Renal cortex interstitium (tissue), 11 donors: ENCODE results near the gene PHACTR2. TPM values are rescaled to one million over a fixed set of nuclear protein-coding genes. Genes with fewer than 3 reads are reported as not detected.

Experiments used
- DNase-seq, 11 donors: peaks; one replicate each; pipeline ENCODE4 v3.0.0-alpha.2; 2013; ENCODE audit warnings: low read depth in 9 of 11, low spot score in 4 of 11; ENCODE audit errors: extremely low read depth in 1 of 11
- polyA plus RNA-seq, 3 donors: library from polyadenylated mRNA; unstranded; fragments of 120-200 nt; gene quantifications; one replicate each; pipeline ENCODE4 v1.2.1, GENCODE V29; 2013; ENCODE audit not compliant: insufficient read length in 3 of 3

PHACTR2 gene
- polyA plus RNA-seq, 3 donors: 31.0 to 36.4 (median 31.3) TPM

GRCh38 chr6:143747347-143747842, 69.6 kb downstream of the PHACTR2 start:
- no peak for DNase-seq

- DNase-seq: no peak
Observed at GRCh38 chr6:143749891-143750290, 72.1 kb downstream of the PHACTR2 start.

- DNase-seq: no peak
Observed at GRCh38 chr6:143750877-143751276, 73.1 kb downstream of the PHACTR2 start.

GRCh38 chr6:143752459-143752858, 74.7 kb downstream of the PHACTR2 start:
- DNase-seq: no peak

- DNase-seq: no peak
Observed at GRCh38 chr6:143753678-143754077, 75.9 kb downstream of the PHACTR2 start.

DNA sequence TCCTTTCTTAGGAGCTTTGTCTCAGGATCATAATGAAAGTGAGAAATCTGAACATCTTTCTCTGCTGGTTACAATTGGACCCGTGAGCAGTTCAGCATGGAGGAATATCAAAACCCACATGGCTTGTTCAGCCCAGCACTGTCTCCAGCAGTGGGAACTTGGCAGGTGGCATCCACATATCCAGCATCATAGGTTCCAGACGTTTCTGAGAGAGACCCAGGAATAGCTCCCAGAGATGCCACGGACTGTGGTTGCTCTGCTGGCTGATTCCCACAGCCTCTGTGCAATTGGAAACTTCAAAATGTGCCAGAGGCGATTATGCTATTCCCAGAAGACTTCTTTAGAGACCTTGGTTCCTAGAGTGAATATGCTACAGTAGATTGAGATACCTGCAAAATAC, 76.4 kb downstream of the PHACTR2 start:
- DNase-seq: no peak

- DNase-seq: no peak
Observed at GRCh38 chr6:143755301-143755744, 77.6 kb downstream of the PHACTR2 start.

DNA sequence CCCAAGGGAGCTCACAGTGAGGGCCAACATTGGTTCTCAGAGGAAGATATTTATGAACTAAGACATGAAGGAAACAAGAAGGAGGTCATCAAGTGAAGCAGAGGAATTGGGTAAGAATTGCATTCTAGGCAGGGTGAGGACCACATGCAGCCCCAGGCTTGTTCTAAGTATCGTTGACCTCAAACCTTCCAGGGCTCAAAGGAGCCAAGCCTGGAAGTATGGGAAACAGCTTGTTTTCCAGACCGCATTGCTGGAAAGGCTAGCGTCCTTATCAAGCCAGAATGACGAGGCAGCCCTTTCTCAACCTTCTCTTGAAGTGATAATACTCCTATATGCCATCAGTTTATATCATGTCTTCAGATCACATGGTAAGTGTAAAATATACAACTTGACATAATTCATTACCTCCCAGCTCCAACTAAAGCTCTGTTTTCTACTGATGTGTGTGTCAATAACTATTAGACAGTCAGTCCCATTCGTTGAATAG, 79.6 kb downstream of the PHACTR2 start:
- DNase-seq: no peak

GRCh38 chr6:143758551-143758950, 80.8 kb downstream of the PHACTR2 start:
- DNase-seq: no peak

- DNase-seq: no peak
Observed at GRCh38 chr6:143759666-143760065, 81.9 kb downstream of the PHACTR2 start.

DNA sequence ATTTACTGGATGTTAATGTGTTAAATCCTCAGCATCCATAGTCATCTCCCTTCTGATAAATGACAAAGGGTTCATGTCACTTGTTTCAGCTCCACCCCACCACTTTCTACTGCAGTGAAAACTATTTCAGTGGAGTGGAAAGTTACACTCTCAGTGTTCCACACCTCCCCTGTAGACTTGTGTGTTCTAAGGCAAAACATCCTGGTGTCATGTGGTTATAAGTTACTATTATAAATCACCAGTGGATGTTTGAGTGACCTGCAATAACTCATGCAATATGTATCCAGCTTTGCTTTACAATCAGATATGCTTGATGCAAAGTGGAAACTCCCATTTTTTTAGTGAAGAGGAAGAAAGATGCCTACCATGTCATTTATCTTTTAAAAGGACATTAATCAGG, 83.3 kb downstream of the PHACTR2 start:
- no peak for DNase-seq

GRCh38 chr6:143762126-143762525, 84.4 kb downstream of the PHACTR2 start:
- no peak for DNase-seq

- DNase-seq: no peak
Observed at GRCh38 chr6:143765422-143766184, 87.8 kb downstream of the PHACTR2 start.

DNA sequence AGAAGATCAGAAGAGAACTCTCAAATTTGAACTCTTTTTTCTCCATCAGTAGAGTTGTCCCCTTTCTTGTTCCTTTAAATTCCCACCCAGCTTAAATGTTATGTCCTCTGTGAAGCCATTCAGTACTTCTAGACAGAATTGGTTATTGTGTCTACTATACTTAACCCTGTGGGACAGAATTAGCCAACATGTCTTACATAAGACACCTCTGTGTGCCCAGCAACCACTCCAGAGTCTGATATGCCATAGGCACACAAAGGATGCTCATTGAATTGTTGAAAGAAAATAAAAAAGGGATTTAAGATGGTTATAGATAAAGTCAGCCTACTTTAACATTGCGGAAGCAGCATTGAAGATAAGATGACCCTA, 88.4 kb downstream of the PHACTR2 start:
- no peak for DNase-seq

DNA sequence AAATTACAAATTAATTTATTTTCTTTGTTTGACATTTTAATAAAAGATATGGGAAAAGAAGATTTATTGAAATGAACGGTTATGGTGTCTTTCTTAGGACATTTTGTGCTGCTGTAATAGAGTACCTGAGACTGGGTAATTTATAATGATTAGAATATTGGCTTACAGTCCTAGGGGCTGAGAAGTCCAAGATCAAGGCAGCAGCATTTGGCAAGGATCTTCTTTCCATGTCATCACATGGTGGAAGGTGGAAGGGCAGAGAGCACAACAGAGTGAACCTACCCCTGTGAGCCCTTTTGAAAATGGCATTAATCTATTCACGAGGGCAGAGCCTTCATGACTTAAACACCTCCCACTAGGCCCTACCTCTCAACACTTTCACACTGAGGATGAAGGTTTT, 89.7 kb downstream of the PHACTR2 start:
- no peak for DNase-seq

DNA sequence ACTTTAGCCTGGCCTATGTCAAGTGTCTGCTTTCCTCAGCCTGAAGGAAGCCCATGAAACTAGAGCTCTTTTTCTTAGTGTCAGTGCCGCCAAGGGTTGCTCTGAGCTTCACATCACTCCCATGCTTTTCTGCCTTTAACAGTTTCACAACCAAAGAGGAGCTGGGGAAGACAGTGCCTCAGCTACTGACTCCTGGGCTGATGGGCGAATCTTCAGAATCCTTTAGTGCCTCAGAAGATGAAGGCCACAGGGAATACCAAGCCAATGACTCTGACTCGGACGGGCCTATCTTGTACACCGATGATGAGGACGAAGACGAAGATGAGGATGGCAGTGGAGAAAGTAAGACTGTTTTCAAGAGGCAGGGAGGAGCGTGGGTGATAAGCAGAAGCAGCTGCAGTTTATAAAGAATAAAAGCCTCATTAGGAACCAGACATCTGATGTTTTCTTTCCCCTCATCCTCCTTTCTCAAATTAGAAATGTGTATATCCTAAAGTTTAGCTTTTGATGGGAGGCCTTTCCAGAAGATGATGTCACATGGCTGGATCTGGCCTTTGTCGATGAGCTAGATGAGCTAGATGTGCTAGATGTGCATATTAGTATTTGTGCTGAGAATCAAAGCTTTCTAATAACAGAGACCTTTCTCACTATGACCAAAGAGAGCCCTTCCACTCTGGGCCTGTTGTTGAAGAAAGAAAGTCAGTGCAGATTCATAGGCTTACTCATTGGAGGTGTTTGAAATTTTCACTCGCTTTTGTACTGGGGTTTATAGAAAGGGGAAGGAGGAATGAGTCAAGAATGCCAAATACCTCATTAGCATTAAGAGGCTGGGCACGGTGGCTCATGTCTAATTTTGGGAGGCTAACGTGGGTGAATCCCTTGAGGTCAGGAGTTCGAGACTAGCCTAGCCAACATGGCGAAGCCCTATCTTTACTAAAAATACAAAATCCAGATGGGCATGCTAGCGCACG, 94.6 kb downstream of the PHACTR2 start:
- no peak for DNase-seq

GRCh38 chr6:143773506-143774150, 95.9 kb downstream of the PHACTR2 start:
- DNase-seq: no peak

GRCh38 chr6:143774347-143774746, 96.6 kb downstream of the PHACTR2 start:
- no peak for DNase-seq

- no peak for DNase-seq
Observed at GRCh38 chr6:143775336-143775735, 97.6 kb downstream of the PHACTR2 start.
